B cell (primary cell): ENCODE results near the gene IFNA10. TPM values are rescaled to one million over a fixed set of nuclear protein-coding genes. Genes with fewer than 3 reads are reported as not detected.
"Not testable (repeated sequence)": the region's sequence is repeated elsewhere in the genome, so short reads cannot be mapped to it uniquely, and the experiment has no call there.

Experiments used
- ATAC-seq: fragments of 200-7000 bp; cut with Tn5 transposase; one replicate; pipeline ENCODE4 v1.10.0; 2021; ENCODE audit warnings: low read depth, mild to moderate bottlenecking, moderate number of reproducible peaks, moderate library complexity
- CTCF ChIA-PET: fragments of 350-600 bp; sonication (Branson Sonifier 250); formaldehyde crosslinking; loops from one replicate; lab custom pipeline; 2021; ENCODE audit warnings: antibody characterized with exemption, inconsistent platforms; lab: Charles Lee
- POLR2A ChIA-PET: fragments of 350-600 bp; sonication (Branson Sonifier 250); formaldehyde crosslinking; loops from one replicate; lab custom pipeline; 2021; ENCODE audit warnings: antibody characterized with exemption; lab: Charles Lee
- DNase-seq: peaks from one replicate; pipeline ENCODE4 v3.0.0; 2013
- H2AFZ ChIP-seq: 2 replicates; pipeline ENCODE4 v1.6.1; 2012; ENCODE audit warnings: mild to moderate bottlenecking, low read depth, low read length; ENCODE audit not compliant: insufficient read depth, poor library complexity, severe bottlenecking
- H3K27ac ChIP-seq, 2 donors: 1 replicate in 1 of 2; 2 replicates in 1 of 2; pipeline ENCODE4 v1.5.1; 2012 to 2013; ENCODE audit warnings: low read length in 2 of 2, mild to moderate bottlenecking in 2 of 2, moderate library complexity in 1 of 2
- H3K27me3 ChIP-seq, 4 experiments: fragments of 200-600 bp in 1 of 4; sonication (generic) in 1 of 4; replicated peaks in 1 of 4; 1 replicate in 2 of 4; 2 replicates in 2 of 4; pipeline versions ENCODE4 v1.6.1 to v1.7.0; 2013 to 2016; ENCODE audit warnings: low read length in 3 of 4, mild to moderate bottlenecking in 2 of 4, mixed read lengths in 1 of 4, moderate library complexity in 1 of 4; ENCODE audit not compliant: insufficient read depth in 4 of 4, control insufficient read depth in 3 of 4; ENCODE audit errors: control extremely low read depth in 1 of 4
- H3K36me3 ChIP-seq, 2 experiments: replicated peaks in 1 of 2; 1 replicate in 1 of 2; 2 replicates in 1 of 2; pipeline versions ENCODE4 v1.6.1 to v1.7.1; 2013; ENCODE audit warnings: low read length in 1 of 2; ENCODE audit not compliant: insufficient read depth in 2 of 2, control insufficient read depth in 1 of 2; ENCODE audit errors: control extremely low read depth in 1 of 2, extremely low read depth in 1 of 2
- H3K4me1 ChIP-seq, 2 donors: fragments of 200-600 bp in 1 of 2; sonication (generic) in 1 of 2; 1 replicate in 1 of 2; 2 replicates in 1 of 2; pipeline versions ENCODE4 v1.5.1 to v1.6.1; 2013 to 2017; ENCODE audit warnings: low read length in 2 of 2; ENCODE audit not compliant: control insufficient read depth in 2 of 2, insufficient read depth in 2 of 2
- H3K4me2 ChIP-seq: replicated peaks from 2 replicates; pipeline ENCODE3; 2012; ENCODE audit warnings: mild to moderate bottlenecking, low read depth, low read length; ENCODE audit not compliant: poor library complexity, severe bottlenecking
- H3K4me3 ChIP-seq, 5 experiments: fragments of 200-600 bp in 1 of 5; sonication (generic) in 1 of 5; 1 replicate in 3 of 5; 2 replicates in 2 of 5; pipeline versions ENCODE4 v1.5.1 to v1.7.0; 2011 to 2016; ENCODE audit warnings: low read length in 4 of 5, mild to moderate bottlenecking in 4 of 5, low read depth in 2 of 5, control low read depth in 1 of 5, moderate library complexity in 1 of 5; ENCODE audit not compliant: insufficient read depth in 1 of 5; ENCODE audit errors: control extremely low read depth in 1 of 5, extremely low read depth in 1 of 5
- H3K79me2 ChIP-seq: fragments of 200-600 bp; sonication (generic); one replicate; pipeline ENCODE4 v1.6.0; 2016; ENCODE audit warnings: low read length; ENCODE audit not compliant: control insufficient read depth, insufficient read depth
- H3K9ac ChIP-seq: fragments of 200-600 bp; sonication (generic); 2 replicates; pipeline ENCODE4 v1.6.1; 2017; ENCODE audit warnings: mild to moderate bottlenecking, low read length, moderate library complexity
- H3K9me3 ChIP-seq, 3 donors: one replicate each; pipeline versions ENCODE4 v1.6.1 to v1.7.1; 2013; ENCODE audit warnings: low read length in 2 of 3; ENCODE audit not compliant: control insufficient read depth in 2 of 3, insufficient read depth in 1 of 3; ENCODE audit errors: control extremely low read depth in 1 of 3
- H4K20me1 ChIP-seq: 2 replicates; pipeline ENCODE4 v1.6.0; 2012; ENCODE audit warnings: mild to moderate bottlenecking, low read length; ENCODE audit not compliant: insufficient read depth, control insufficient read depth, poor library complexity, severe bottlenecking
- H3K27ac Mint-ChIP-seq: one replicate; pipeline ENCODE4 v1.8.0; 2021; ENCODE audit warnings: mixed read lengths
- H3K27me3 Mint-ChIP-seq: one replicate; pipeline ENCODE4 v1.8.0; 2021; ENCODE audit warnings: mixed read lengths
- H3K4me1 Mint-ChIP-seq: one replicate; pipeline ENCODE4 v1.8.0; 2021; ENCODE audit warnings: mixed read lengths
- H3K4me3 Mint-ChIP-seq: one replicate; pipeline ENCODE4 v1.8.0; 2021; ENCODE audit warnings: mixed read lengths
- H3K9me3 Mint-ChIP-seq: one replicate; pipeline ENCODE4 v1.8.0; 2022; ENCODE audit warnings: mixed read lengths; ENCODE audit not compliant: insufficient read depth
- EZH2 ChIP-seq: IDR thresholded peaks from 2 replicates; pipeline ENCODE4 v1.6.1; 2012; ENCODE audit warnings: borderline replicate concordance, low read depth, mild to moderate bottlenecking, moderate library complexity, low read length; ENCODE audit not compliant: insufficient read depth, poor library complexity, severe bottlenecking
- WGBS: methylation state at CpG from one replicate; pipeline ENCODE4 v1.1.5; 2013; ENCODE audit warnings: missing lambda C conversion rate; ENCODE audit not compliant: insufficient coverage; 5-methylcytosine and 5-hydroxymethylcytosine counted together
- intact Hi-C: fragments of 100-400 bp; cut with micrococcal nuclease; formaldehyde crosslinking; loops from one replicate; pipeline ENCODE4 v1.10.0; 2022
- polyA plus RNA-seq: library from polyadenylated mRNA; depleted of rRNA; stranded (reverse); fragments of >200 nt; gene quantifications from 2 replicates; pipeline ENCODE4 v1.2.3, GENCODE V29; 2012
- total RNA-seq, 2 donors: library from RNA; stranded (reverse); fragments of 120-200 nt in 1 of 2; gene quantifications; 1 replicate in 1 of 2; 2 replicates in 1 of 2; pipeline versions ENCODE4 v1.2.3 to v1.2.4, GENCODE V29; 2013 to 2022
- TF ChIP-seq, protein P1 (sequence below): fragments of 200-600 bp; IDR thresholded peaks from one replicate; pipeline ENCODE4 v1.8.0; 2022; ENCODE audit warnings: antibody characterized with exemption, mild to moderate bottlenecking

The IFNA10 gene
- total and polyA plus RNA-seq, 2 donors (not counting 1 experiment from before 2014, with no cell fraction given): not detected

DNA sequence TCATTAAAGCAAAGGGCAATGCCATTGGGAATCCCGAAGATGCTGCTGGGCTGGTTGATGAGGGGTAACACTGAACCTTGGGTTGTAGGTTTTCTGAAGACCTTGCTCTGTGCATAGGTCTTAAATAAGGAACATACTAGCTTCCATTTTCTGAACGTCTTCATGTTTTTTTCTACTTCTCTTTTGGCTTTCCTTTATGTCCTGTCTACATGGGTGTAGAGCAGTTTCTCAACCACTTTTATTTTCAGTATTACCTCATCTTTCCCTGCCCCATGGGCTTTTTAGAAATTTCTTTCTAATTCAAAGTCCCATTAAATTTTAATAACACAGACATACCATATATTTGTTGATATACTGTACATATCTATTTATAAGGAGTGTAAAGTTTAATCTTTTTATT lies 33.0 kb upstream of the IFNA10 start, which contains the start of gene IFNA14:
Gene IFNA14, minus strand, starts transcription at position 95 of the 400 bp plus-strand sequence. Its CDS starts 70 bp downstream, at position 25.
- H3K4me3 ChIP-seq: no peak within 1 kb of the TSS
- H4K20me1 ChIP-seq: no peaks in the 10 kb centered on the region
- H3K9me3 ChIP-seq: no peaks in the 10 kb centered on the region
- no peak within 1 kb of the TSS for H3K9ac ChIP-seq
- H3K27ac ChIP-seq: no peak within 1 kb of the TSS
- Mint-ChIP-seq H3K27ac (no peak within 1 kb of the TSS), H3K9me3 (no peaks in the 10 kb centered on the region), H3K27me3 (peaks cover 31% of the 10 kb centered on the region), H3K4me1 (peaks cover 6% of the 10 kb centered on the region), H3K4me3 (no peak within 1 kb of the TSS)
- H2AFZ ChIP-seq: no peak within 1 kb of the TSS
- no peak within 1 kb of the TSS for H3K4me2 ChIP-seq
- no peaks in the 10 kb centered on the region for H3K36me3 ChIP-seq
- TF ChIP-seq, protein P1, sequence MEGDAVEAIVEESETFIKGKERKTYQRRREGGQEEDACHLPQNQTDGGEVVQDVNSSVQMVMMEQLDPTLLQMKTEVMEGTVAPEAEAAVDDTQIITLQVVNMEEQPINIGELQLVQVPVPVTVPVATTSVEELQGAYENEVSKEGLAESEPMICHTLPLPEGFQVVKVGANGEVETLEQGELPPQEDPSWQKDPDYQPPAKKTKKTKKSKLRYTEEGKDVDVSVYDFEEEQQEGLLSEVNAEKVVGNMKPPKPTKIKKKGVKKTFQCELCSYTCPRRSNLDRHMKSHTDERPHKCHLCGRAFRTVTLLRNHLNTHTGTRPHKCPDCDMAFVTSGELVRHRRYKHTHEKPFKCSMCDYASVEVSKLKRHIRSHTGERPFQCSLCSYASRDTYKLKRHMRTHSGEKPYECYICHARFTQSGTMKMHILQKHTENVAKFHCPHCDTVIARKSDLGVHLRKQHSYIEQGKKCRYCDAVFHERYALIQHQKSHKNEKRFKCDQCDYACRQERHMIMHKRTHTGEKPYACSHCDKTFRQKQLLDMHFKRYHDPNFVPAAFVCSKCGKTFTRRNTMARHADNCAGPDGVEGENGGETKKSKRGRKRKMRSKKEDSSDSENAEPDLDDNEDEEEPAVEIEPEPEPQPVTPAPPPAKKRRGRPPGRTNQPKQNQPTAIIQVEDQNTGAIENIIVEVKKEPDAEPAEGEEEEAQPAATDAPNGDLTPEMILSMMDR: no peak
- TF ChIP-seq EZH2: no peak
- WGBS: no CpG with 5 or more reads among the region's 2 CpGs
- intact Hi-C loops: no loop called here
- POLR2A ChIA-PET: no interaction called here
- CTCF ChIA-PET: interaction anchor here (0.9 kb wide), 1 partner anchor 156 kb away, joined by 3 read pairs; no protein-coding TSS in a partner anchor
- ATAC-seq (no peak), DNase-seq (no peak)
- no peaks in the 10 kb centered on the region for H3K4me1 ChIP-seq
- no peaks in the 10 kb centered on the region for H3K79me2 ChIP-seq
- H3K27me3 ChIP-seq: peaks cover 0 to 5% (median 0%) of the 10 kb centered on the region in 4 experiments

DNA sequence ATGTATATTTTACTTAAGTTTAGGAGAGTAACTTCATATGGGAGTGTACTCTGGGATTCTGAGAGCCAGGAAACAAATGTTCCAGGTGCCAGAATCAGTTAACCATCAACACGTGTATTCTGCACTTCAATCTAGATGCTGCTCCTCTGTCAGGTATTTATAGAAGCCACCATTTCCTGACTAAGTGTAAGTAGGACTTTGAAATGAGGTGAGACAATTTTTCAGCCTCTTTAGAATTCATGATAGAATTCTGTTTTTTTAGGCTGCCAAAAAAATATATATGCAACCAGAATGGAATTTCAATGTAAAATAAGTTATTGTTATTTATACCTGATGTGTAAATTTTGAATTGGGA lies 29.4 kb upstream of the IFNA10 start:
- POLR2A ChIA-PET, intact Hi-C loops, H2AFZ ChIP-seq, H4K20me1 ChIP-seq, H3K36me3 ChIP-seq, H3K27ac Mint-ChIP-seq, H3K4me3 Mint-ChIP-seq, H3K27me3 ChIP-seq, H3K9me3 ChIP-seq, H3K4me1 ChIP-seq, H3K9ac ChIP-seq, H3K9me3 Mint-ChIP-seq, H3K4me3 ChIP-seq, DNase-seq, H3K27ac ChIP-seq, H3K4me2 ChIP-seq, ATAC-seq, H3K4me1 Mint-ChIP-seq, H3K79me2 ChIP-seq: not testable (repeated sequence)
- WGBS: no CpG with 5 or more reads among the region's 1 CpG
- peaks cover 20% of the 10 kb centered on the region for H3K27me3 Mint-ChIP-seq
- CTCF ChIA-PET: interaction anchor here (0.8 to 2.1 kb wide), 15 partner anchors 13 to 563 kb away, joined by 3 to 11 read pairs (median 4); no protein-coding TSS in a partner anchor
